ENCODE data around the gene IGSF23. TPM values are rescaled to one million over a fixed set of nuclear protein-coding genes. Genes with fewer than 3 reads are reported as not detected.

Gene IGSF23
- total and polyA plus RNA-seq, 3 donors from 2014 or later: 0.37 to 0.79 TPM; not detected in 1

DNA sequence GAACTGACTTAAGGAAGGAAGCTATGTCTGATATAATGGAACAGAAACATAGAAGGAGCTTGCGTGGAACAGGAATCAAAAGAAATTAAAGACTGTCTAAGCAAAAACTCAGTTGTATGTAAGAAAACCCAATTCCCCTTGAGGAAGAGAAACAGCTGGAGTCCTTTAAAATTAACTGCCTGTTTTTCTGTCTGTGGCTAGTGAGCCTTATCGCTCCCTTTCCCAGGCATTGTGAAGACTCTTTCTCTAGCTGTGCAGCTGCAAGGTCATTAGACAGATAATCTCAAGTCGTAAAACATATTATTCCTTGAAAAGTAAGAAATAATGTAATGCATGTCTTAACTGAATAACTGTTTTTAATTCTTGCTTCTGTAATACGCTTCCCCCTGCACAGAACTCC is 39.7 kb upstream of the IGSF23 start:
- Histone ChIP-seq H3K9me3 (no peaks in the 10 kb centered on the region), H3K27me3 (no peaks in the 10 kb centered on the region), H3K36me3 (ENCODE audit: low read depth, missing control alignments) (no peaks in the 10 kb centered on the region), H3K4me3 (no peak overlapping the region), H3K27ac (no peak overlapping the region), H3K4me1 (no peaks in the 10 kb centered on the region)
- DNase-seq: no peak
- intact Hi-C loops (cut with DNase I; ENCODE audit: low total_unique reads): loop anchor here (10.0 kb wide), 1 partner anchor 81 kb away; no protein-coding TSS in a partner anchor
- WGBS, 2 donors: 29 to 41% methylated on average over 4 of the region's 4 CpGs
- TF ChIP-seq, protein P1, sequence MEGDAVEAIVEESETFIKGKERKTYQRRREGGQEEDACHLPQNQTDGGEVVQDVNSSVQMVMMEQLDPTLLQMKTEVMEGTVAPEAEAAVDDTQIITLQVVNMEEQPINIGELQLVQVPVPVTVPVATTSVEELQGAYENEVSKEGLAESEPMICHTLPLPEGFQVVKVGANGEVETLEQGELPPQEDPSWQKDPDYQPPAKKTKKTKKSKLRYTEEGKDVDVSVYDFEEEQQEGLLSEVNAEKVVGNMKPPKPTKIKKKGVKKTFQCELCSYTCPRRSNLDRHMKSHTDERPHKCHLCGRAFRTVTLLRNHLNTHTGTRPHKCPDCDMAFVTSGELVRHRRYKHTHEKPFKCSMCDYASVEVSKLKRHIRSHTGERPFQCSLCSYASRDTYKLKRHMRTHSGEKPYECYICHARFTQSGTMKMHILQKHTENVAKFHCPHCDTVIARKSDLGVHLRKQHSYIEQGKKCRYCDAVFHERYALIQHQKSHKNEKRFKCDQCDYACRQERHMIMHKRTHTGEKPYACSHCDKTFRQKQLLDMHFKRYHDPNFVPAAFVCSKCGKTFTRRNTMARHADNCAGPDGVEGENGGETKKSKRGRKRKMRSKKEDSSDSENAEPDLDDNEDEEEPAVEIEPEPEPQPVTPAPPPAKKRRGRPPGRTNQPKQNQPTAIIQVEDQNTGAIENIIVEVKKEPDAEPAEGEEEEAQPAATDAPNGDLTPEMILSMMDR (IDR thresholded peaks at IDR 0.05): no peak
- no peak for TF ChIP-seq POLR2A (IDR thresholded peaks at IDR 0.05)

DNA sequence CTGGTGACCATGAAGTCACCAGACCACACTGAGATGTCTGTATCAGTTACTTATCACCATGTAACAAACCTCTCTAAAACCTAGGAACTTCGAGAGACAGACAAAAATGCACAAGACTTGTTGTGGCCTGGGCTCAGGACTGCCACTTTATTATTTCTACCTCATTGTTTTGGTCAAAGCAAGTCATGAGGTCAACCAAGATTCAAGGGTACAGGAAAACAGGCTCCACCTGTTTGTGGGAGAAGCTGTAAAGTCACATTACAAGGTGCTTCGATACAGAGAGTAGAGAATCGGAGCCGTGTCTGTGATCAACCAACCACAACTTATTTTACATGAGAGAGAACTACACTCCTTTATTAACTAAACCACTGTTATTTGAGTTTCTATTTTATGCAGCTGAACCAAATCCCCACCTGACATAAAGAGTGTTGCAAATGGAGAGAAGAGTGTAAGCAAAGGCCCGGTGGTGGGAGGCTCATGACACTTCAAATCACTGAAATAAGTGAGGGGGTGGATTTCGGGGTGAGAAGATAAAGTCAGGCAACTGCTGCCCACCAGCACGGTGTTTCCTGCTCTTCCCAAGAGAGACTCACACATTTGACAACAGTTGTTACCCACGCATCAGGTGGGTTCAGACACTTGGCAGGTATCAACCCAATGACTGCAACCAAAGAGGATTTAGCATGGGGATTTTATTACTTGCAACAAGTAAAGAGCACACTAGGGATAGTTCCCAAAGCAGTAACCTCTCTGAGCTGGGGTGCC is 39.0 kb upstream of the IGSF23 start:
- 65 to 73% methylated on average over 8 of the region's 8 CpGs for WGBS, 2 donors
- Histone ChIP-seq H3K36me3 (ENCODE audit: low read depth, missing control alignments) (no peaks in the 10 kb centered on the region), H3K4me1 (no peaks in the 10 kb centered on the region), H3K4me3 (no peak overlapping the region), H3K27me3 (no peaks in the 10 kb centered on the region), H3K27ac (no peak overlapping the region), H3K9me3 (no peaks in the 10 kb centered on the region)
- DNase-seq: no peak
- intact Hi-C loops (cut with DNase I; ENCODE audit: low total_unique reads): loop anchor here (10.0 kb wide), 1 partner anchor 80 kb away; no protein-coding TSS in a partner anchor
- TF ChIP-seq, protein P1 (IDR thresholded peaks at IDR 0.05): no peak
- no peak for TF ChIP-seq POLR2A (IDR thresholded peaks at IDR 0.05)

GRCh38 chr19:44575116-44575700 is 38.2 kb upstream of the IGSF23 start:
- Histone ChIP-seq H3K27ac (no peak overlapping the region), H3K4me1 (no peaks in the 10 kb centered on the region), H3K36me3 (ENCODE audit: low read depth, missing control alignments) (no peaks in the 10 kb centered on the region), H3K27me3 (no peaks in the 10 kb centered on the region), H3K9me3 (no peaks in the 10 kb centered on the region), H3K4me3 (no peak overlapping the region)
- intact Hi-C loops (cut with DNase I; ENCODE audit: low total_unique reads): loop anchor here (10.0 kb wide), 1 partner anchor 80 kb away; no protein-coding TSS in a partner anchor
- DNase-seq: no peak
- no peak for TF ChIP-seq POLR2A (IDR thresholded peaks at IDR 0.05)
- TF ChIP-seq, protein P1 (IDR thresholded peaks at IDR 0.05): no peak
- WGBS, 2 donors: 73 to 81% methylated on average over 9 to 11 of the region's 11 CpGs

- Histone ChIP-seq H3K4me1 (no peaks in the 10 kb centered on the region), H3K36me3 (ENCODE audit: low read depth, missing control alignments) (no peaks in the 10 kb centered on the region), H3K9me3 (no peaks in the 10 kb centered on the region), H3K27ac (no peak overlapping the region), H3K27me3 (no peaks in the 10 kb centered on the region), H3K4me3 (no peak overlapping the region)
- 78 to 83% methylated on average over 8 of the region's 8 CpGs for WGBS, 2 donors
- intact Hi-C loops (cut with DNase I; ENCODE audit: low total_unique reads): loop anchor here (10.0 kb wide), 1 partner anchor 78 kb away; no protein-coding TSS in a partner anchor
- no peak for TF ChIP-seq POLR2A (IDR thresholded peaks at IDR 0.05)
- TF ChIP-seq, protein P1 (IDR thresholded peaks at IDR 0.05): peak in 2 of 3 experiments; percentile 7 to 33
- peak; percentile 29 for DNase-seq
Observed at GRCh38 chr19:44576843-44577565, 36.4 kb upstream of the IGSF23 start.
